ENCODE measurements around the gene ANKRD23.

- TF ChIP-seq POLR2A (IDR thresholded peaks at IDR 0.05) = peak; percentile 8 to 55 (median 42)
- peak; percentile 87 to 100 (median 97) for TF ChIP-seq CTCF (IDR thresholded peaks at IDR 0.05 in 8 of 11, conservative IDR thresholded peaks at IDR 0.05 in 3 of 11)
Observed at GRCh38 chr2:96857667-96858372, 14.0 kb upstream of the ANKRD23 start, which contains the start of gene ANKRD39.
